H1 (cell line): Measurements from ENCODE around the gene SMAD7. TPM values are rescaled to one million over a fixed set of nuclear protein-coding genes. Genes with fewer than 3 reads are reported as not detected.

ENCODE experiments used
- CTCF ChIA-PET: fragments of 300-600 bp; sonication (Branson Sonifier 250); formaldehyde crosslinking; loops from one replicate; lab custom pipeline; 2021; ENCODE audit not compliant: partially characterized antibody; lab: Charles Lee
- POLR2A ChIA-PET: fragments of 300-600 bp; sonication (Branson Sonifier 250); formaldehyde crosslinking; loops from one replicate; lab custom pipeline; 2021; ENCODE audit warnings: inconsistent platforms; ENCODE audit not compliant: partially characterized antibody; lab: Charles Lee
- DNase-seq, 2 experiments: peaks; one replicate each; pipeline versions ENCODE4 v3.0.0 to v3.0.0-alpha.2; 2010 to 2022; ENCODE audit warnings: low spot score in 2 of 2, low read depth in 1 of 2, mixed read lengths in 1 of 2
- FAIRE-seq: peaks from 2 replicates; lab custom pipeline; 2011; peaks lifted over from hg19 to GRCh38; lab: Jason Lieb, UNC
- H2AFZ ChIP-seq: 2 replicates; pipeline ENCODE4 v1.8.1; 2012; ENCODE audit warnings: low read length, inconsistent platforms
- H2AK5ac ChIP-seq: 2 replicates; pipeline ENCODE4 v1.6.1; 2013; ENCODE audit warnings: low read depth, low read length
- H2BK120ac ChIP-seq: replicated peaks from 2 replicates; pipeline ENCODE3; 2013; ENCODE audit warnings: low read depth, low read length, inconsistent platforms
- H2BK12ac ChIP-seq: 2 replicates; pipeline ENCODE4 v1.6.1; 2013; ENCODE audit warnings: low read depth, low read length
- H2BK15ac ChIP-seq: 2 replicates; pipeline ENCODE4 v1.6.1; 2013; ENCODE audit warnings: low read length
- H2BK20ac ChIP-seq: 2 replicates; pipeline ENCODE4 v1.6.1; 2013; ENCODE audit warnings: low read length
- H2BK5ac ChIP-seq: 2 replicates; pipeline ENCODE4 v1.6.1; 2013; ENCODE audit warnings: low read depth, low read length
- H3K14ac ChIP-seq: 2 replicates; pipeline ENCODE4 v1.6.1; 2013; ENCODE audit warnings: inconsistent platforms; ENCODE audit not compliant: insufficient read length
- H3K18ac ChIP-seq: 2 replicates; pipeline ENCODE4 v1.6.1; 2013; ENCODE audit warnings: low read length; ENCODE audit errors: extremely low read depth
- H3K23ac ChIP-seq: 2 replicates; pipeline ENCODE4 v1.6.1; 2013; ENCODE audit warnings: inconsistent platforms; ENCODE audit not compliant: insufficient read length
- H3K23me2 ChIP-seq: 2 replicates; pipeline ENCODE4 v1.6.1; 2013; ENCODE audit warnings: low read depth, low read length
- H3K27ac ChIP-seq: 2 replicates; pipeline ENCODE4 v1.6.1; 2011; ENCODE audit warnings: low read depth, low read length, inconsistent platforms
- H3K27me3 ChIP-seq, 4 experiments: replicated peaks in 1 of 4; 1 replicate in 1 of 4; 2 replicates in 3 of 4; pipeline versions ENCODE4 v1.6.1 to v1.8.1; 2011 to 2013; ENCODE audit warnings: low read length in 3 of 4, mild to moderate bottlenecking in 3 of 4, inconsistent platforms in 2 of 4, mixed read lengths in 2 of 4, moderate library complexity in 1 of 4; ENCODE audit not compliant: control insufficient read depth in 3 of 4, insufficient read depth in 3 of 4; ENCODE audit errors: extremely low read depth in 1 of 4
- H3K36me3 ChIP-seq, 4 experiments: 2 replicates each; pipeline versions ENCODE4 v1.6.1 to v1.8.1; 2011 to 2013; ENCODE audit warnings: mild to moderate bottlenecking in 4 of 4, low read length in 3 of 4, moderate library complexity in 2 of 4, control low read depth in 1 of 4, inconsistent platforms in 1 of 4; ENCODE audit not compliant: insufficient read depth in 4 of 4, control insufficient read depth in 2 of 4
- H3K4ac ChIP-seq: replicated peaks from 2 replicates; pipeline ENCODE3; 2013; ENCODE audit warnings: low read length, low read depth, mixed read lengths, inconsistent platforms; ENCODE audit not compliant: insufficient read length
- H3K4me1 ChIP-seq, 4 experiments: replicated peaks in 1 of 4; 1 replicate in 1 of 4; 2 replicates in 3 of 4; pipeline versions ENCODE4 v1.6.1 to v1.8.1; 2011 to 2013; ENCODE audit warnings: low read length in 3 of 4, inconsistent platforms in 2 of 4, mixed read lengths in 1 of 4; ENCODE audit not compliant: insufficient read depth in 4 of 4, control insufficient read depth in 3 of 4
- H3K4me2 ChIP-seq, 2 experiments: 2 replicates each; pipeline versions ENCODE4 v1.6.1 to v1.8.1; 2011 to 2013; ENCODE audit warnings: low read depth in 2 of 2, low read length in 2 of 2, control low read depth in 1 of 2, inconsistent platforms in 1 of 2, mild to moderate bottlenecking in 1 of 2; ENCODE audit not compliant: insufficient read depth in 1 of 2
- H3K4me3 ChIP-seq, 4 experiments: fragments of 200-600, 300-600 bp in 1 of 4; sonication (generic), shearing (Covaris generic), sonication (Bioruptor Twin) in 1 of 4; 2 replicates each; pipeline versions ENCODE4 v1.5.1 to v1.8.1; 2011 to 2016; ENCODE audit warnings: low read length in 4 of 4, low read depth in 3 of 4, control low read depth in 2 of 4, inconsistent platforms in 2 of 4, mild to moderate bottlenecking in 2 of 4, mixed read lengths in 1 of 4, moderate library complexity in 1 of 4; ENCODE audit not compliant: insufficient read depth in 2 of 4; ENCODE audit errors: extremely low read depth in 1 of 4
- H3K56ac ChIP-seq: replicated peaks from 2 replicates; pipeline ENCODE3; 2013; ENCODE audit warnings: low read depth, mild to moderate bottlenecking, mixed read lengths, low read length, inconsistent platforms; ENCODE audit not compliant: insufficient read length
- H3K79me1 ChIP-seq: 2 replicates; pipeline ENCODE4 v1.6.1; 2013; ENCODE audit warnings: low read depth, low read length, control low read depth
- H3K79me2 ChIP-seq, 2 experiments: 2 replicates each; pipeline versions ENCODE4 v1.6.1 to v1.8.1; 2012 to 2013; ENCODE audit warnings: low read length in 2 of 2, mild to moderate bottlenecking in 2 of 2, inconsistent platforms in 1 of 2; ENCODE audit not compliant: insufficient read depth in 2 of 2, control insufficient read depth in 1 of 2
- H3K9ac ChIP-seq, 4 experiments: replicated peaks in 1 of 4; 1 replicate in 1 of 4; 2 replicates in 3 of 4; pipeline versions ENCODE4 v1.6.1 to v1.8.1; 2011 to 2013; ENCODE audit warnings: low read depth in 3 of 4, low read length in 3 of 4, control low read depth in 2 of 4, mild to moderate bottlenecking in 2 of 4, moderate library complexity in 2 of 4, inconsistent platforms in 1 of 4; ENCODE audit errors: extremely low read depth in 1 of 4
- H3K9me3 ChIP-seq, 2 experiments: 2 replicates each; pipeline versions ENCODE4 v1.6.1 to v1.8.1; 2012 to 2013; ENCODE audit warnings: mild to moderate bottlenecking in 2 of 2, moderate library complexity in 2 of 2, control low read depth in 1 of 2, inconsistent platforms in 1 of 2, low read depth in 1 of 2, low read length in 1 of 2, mixed read lengths in 1 of 2; ENCODE audit not compliant: insufficient read depth in 2 of 2
- H4K20me1 ChIP-seq, 2 experiments: replicated peaks in 1 of 2; 2 replicates each; pipeline versions ENCODE3 to v1.8.1; 2011 to 2013; ENCODE audit warnings: inconsistent platforms in 2 of 2, low read length in 2 of 2, mild to moderate bottlenecking in 1 of 2; ENCODE audit not compliant: insufficient read depth in 2 of 2, control insufficient read depth in 1 of 2
- H4K5ac ChIP-seq: 2 replicates; pipeline ENCODE4 v1.6.1; 2013; ENCODE audit warnings: low read length, low read depth, mixed read lengths, inconsistent platforms; ENCODE audit not compliant: insufficient read length
- H4K8ac ChIP-seq: 2 replicates; pipeline ENCODE4 v1.8.0; 2013; ENCODE audit warnings: mild to moderate bottlenecking, moderate library complexity, low read length, inconsistent platforms; ENCODE audit not compliant: insufficient read depth; ENCODE audit errors: extremely low read depth
- H4K91ac ChIP-seq: replicated peaks from 2 replicates; pipeline ENCODE3; 2013; ENCODE audit warnings: low read length, mixed read lengths, inconsistent platforms; ENCODE audit not compliant: insufficient read length
- CBX8 ChIP-seq: fragments of 300-800, 300-1000 bp; sonication (generic); IDR thresholded peaks from 2 replicates; pipeline ENCODE4 v1.7.1; 2016; ENCODE audit warnings: low read depth, low read length, borderline replicate concordance
- YY1 ChIP-seq: IDR thresholded peaks from 2 replicates; pipeline ENCODE4 v1.6.1; 2011; ENCODE audit warnings: low read depth, mild to moderate bottlenecking, low read length
- WGBS, 2 experiments: shearing (Covaris generic) in 1 of 2; methylation state at CpG; one replicate each; pipeline versions ENCODE4 v1.1.6 to v1.1.7; 2013 to 2015; ENCODE audit warnings: low lambda C conversion rate in 2 of 2, mixed read lengths in 2 of 2, inconsistent platforms in 1 of 2, low coverage in 1 of 2, missing lambda C conversion rate in 1 of 2; ENCODE audit not compliant: insufficient replicate concordance in 2 of 2, insufficient coverage in 1 of 2, insufficient read length in 1 of 2; ENCODE audit errors: extremely low coverage in 1 of 2, missing lambda C conversion rate in 1 of 2; 5-methylcytosine and 5-hydroxymethylcytosine counted together
- polyA plus RNA-seq, 7 experiments: library from polyadenylated mRNA; depleted of rRNA in 3 of 7; stranded (reverse) in 5 of 7; unstranded in 2 of 7; fragments of >200 nt in 5 of 7; fragments of 200-250 nt in 2 of 7; gene quantifications; 1 replicate in 5 of 7; 2 replicates in 1 of 7; 4 replicates in 1 of 7; pipeline versions ENCODE4 v1.2.1 to v1.2.3, GENCODE V29; 2011 to 2013; ENCODE audit warnings: missing spikeins in 2 of 7, mixed read lengths in 2 of 7
- total RNA-seq: library from RNA; stranded (reverse); fragmentation: NEBNext Ultra II Directional; extraction: Animal tissue kit (Norgen Biotek cat#: 25700); gene quantifications from 2 replicates; pipeline ENCODE4 v1.2.1, GENCODE V29; 2021

Gene SMAD7
- total and polyA plus RNA-seq, 2 of the 8 experiments (the other 6 are each of a cell fraction or from before 2014, with no cell fraction given), result 6.5 to 15.5 TPM

DNA sequence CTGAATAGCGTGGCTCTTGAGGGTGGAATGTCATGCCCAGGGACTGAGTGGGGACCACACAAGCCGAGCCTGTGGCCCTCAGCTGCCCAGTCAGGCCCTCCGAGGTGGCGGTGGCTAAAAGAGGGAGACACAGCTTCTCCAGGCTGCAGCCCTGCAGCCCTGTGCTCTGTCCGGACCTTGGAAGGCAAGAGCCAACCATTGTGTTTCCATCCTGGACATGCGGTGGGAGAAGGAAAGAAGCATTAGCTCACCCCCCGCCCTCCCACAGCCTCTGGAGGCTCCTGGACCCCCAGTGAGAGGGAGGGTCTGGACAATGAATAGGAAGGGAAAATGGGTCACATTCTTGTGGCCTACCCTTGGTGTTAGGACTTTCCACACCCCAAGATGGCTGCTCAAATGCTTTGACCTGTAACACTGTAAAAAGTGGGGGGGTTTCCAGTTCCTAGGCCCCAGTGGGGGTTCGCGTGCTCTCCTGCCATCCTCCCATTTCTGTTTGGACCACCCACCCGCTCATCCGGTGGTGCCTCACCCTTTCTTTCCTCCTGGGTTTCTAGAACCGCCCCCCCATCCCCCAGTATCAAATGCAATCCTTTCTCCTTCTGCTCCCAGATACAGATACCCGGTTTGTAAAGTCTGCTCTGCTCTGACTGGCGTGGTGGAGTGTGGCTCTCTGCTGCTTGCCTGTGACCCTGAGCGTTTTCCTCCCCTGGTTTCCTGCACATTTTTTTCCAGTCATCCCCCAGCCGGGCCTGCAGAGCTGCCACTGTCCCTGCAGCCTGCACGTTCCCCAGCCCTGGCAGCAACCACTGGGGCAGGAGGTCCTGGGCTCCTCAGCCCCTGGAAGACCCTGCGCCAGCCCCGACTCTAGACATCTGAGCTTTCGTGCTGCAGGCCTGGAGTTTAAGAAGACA, 36.3 kb upstream of the SMAD7 start:
- Histone ChIP-seq H4K91ac (no peak overlapping the region), H4K20me1 (no peaks in the 10 kb centered on the region), H2BK15ac (0 out of 2 replicates have a peak overlapping the region, but pooled peaks have one; percentile 25), H3K79me2 (no peaks in the 10 kb centered on the region), H2AFZ (0 out of 2 replicates have a peak overlapping the region, but pooled peaks have one; percentile 36), H2BK5ac (no peak overlapping the region; the same call in 1 of the 2 replicates), H3K56ac (no peak overlapping the region), H3K4me1 (peaks cover 0 to 11% (median 2%) of the 10 kb centered on the region in 4 experiments; a peak in 3 of 7 replicates), H3K27me3 (peaks cover 0 to 2% (median 0%) of the 10 kb centered on the region in 4 experiments; a peak in 1 of 7 replicates), H3K27ac (no peak overlapping the region), H2BK12ac (no peak overlapping the region), H4K8ac (no peak overlapping the region), H2AK5ac (no peak overlapping the region; the same call in 1 of the 2 replicates), H3K4ac (no peak overlapping the region), H3K4me2 (no peak overlapping the region), H3K9ac (no peak overlapping the region), H3K23ac (no peak overlapping the region), H3K4me3 (no peak overlapping the region), H3K14ac (no peak overlapping the region), H2BK120ac (no peak overlapping the region), H3K9me3 (no peaks in the 10 kb centered on the region), H3K23me2 (no peaks in the 10 kb centered on the region), H2BK20ac (peak overlapping the region; percentile 95; the same call in 1 of the 2 replicates), H4K5ac (no peak overlapping the region), H3K36me3 (no peaks in the 10 kb centered on the region), H3K18ac (peak overlapping the region; percentile 48; the same call in 1 of the 2 replicates), H3K79me1 (no peaks in the 10 kb centered on the region)
- no peak for FAIRE-seq
- CTCF ChIA-PET, result interaction anchor here (0.8 to 1.7 kb wide), 5 partner anchors 8 to 29 kb away, joined by 3 to 5 read pairs (median 4); no protein-coding TSS in a partner anchor
- POLR2A ChIA-PET, result interaction anchor here (1.7 to 2.7 kb wide), 2 partner anchors 27 to 35 kb away, joined by 4 to 10 read pairs; no protein-coding TSS in a partner anchor
- TF ChIP-seq CBX8 (no peak), YY1 (0 out of 2 replicates have a peak, but pooled peaks have one; percentile 18)
- WGBS, 2 experiments, result 89% methylated on average over 20 of the region's 20 CpGs; no CpG with 5 or more reads in 1 of the 2 experiments
- no peak for DNase-seq
